Mesenteric fat pad (tissue), 1 donor: ENCODE data around the gene CLASP2. TPM values are rescaled to one million over a fixed set of nuclear protein-coding genes. Genes with fewer than 3 reads are reported as not detected.
"Not testable (repeated sequence)": the region's sequence is repeated elsewhere in the genome, so short reads cannot be mapped to it uniquely, and the experiment has no call there.

Source experiments
- DNase-seq: peaks from one replicate; pipeline ENCODE4 v3.0.0-alpha.2; 2020; ENCODE audit warnings: low spot score
- total RNA-seq: library from RNA; stranded (reverse); fragmentation: NEBNext Ultra II Directional; extraction: Animal tissue kit (Norgen Biotek cat#: 25700); gene quantifications from one replicate; pipeline ENCODE4 v1.2.1, GENCODE V29; 2021
- donor health status: DM: yes; HTN: yes; CAD: no.

The CLASP2 gene
- total RNA-seq, 1 donor from 2014 or later: 41.1 TPM

GRCh38 chr3:33458446-33458845 is 259.6 kb downstream of the CLASP2 start:
- DNase-seq: no peak

- no peak for DNase-seq
Measured at GRCh38 chr3:33456756-33457155, 261.3 kb downstream of the CLASP2 start.

GRCh38 chr3:33453331-33453761 is 264.7 kb downstream of the CLASP2 start:
- no peak for DNase-seq

- DNase-seq: not testable (repeated sequence)
Measured at GRCh38 chr3:33451994-33452393, 266.1 kb downstream of the CLASP2 start.

GRCh38 chr3:33447958-33448357 is 270.1 kb downstream of the CLASP2 start:
- no peak for DNase-seq

- DNase-seq: not testable (repeated sequence)
Measured at GRCh38 chr3:33447256-33447625, 270.8 kb downstream of the CLASP2 start.

Other genes with a start within 250 kb of the CLASP2 start
- 256 TPM for gene PDCD6IP, start 80.4 kb upstream of the CLASP2 start, total RNA-seq